SK-N-SH (cell line): Measurements from ENCODE around the gene TEKTIP1. TPM values are rescaled to one million over a fixed set of nuclear protein-coding genes. Genes with fewer than 3 reads are reported as not detected.
"Not testable (repeated sequence)": the region's sequence is repeated elsewhere in the genome, so short reads cannot be mapped to it uniquely, and the experiment has no call there.

Experiments
- CTCF ChIA-PET: fragments of 300-600, 350-600 bp; formaldehyde crosslinking; extraction: SDS; loops from one replicate; lab custom pipeline; 2021; lab: Yijun Ruan, JAX
- POLR2A ChIA-PET: fragments of 350-600 bp; sonication (Branson Sonifier 250); formaldehyde crosslinking; extraction: SDS; loops from one replicate; lab custom pipeline; 2020; ENCODE audit warnings: antibody characterized with exemption, inconsistent platforms; lab: Yijun Ruan, JAX
- DNase-seq: peaks from one replicate; pipeline ENCODE4 v3.0.0; 2012
- H2AFZ ChIP-seq: fragments of 200-600 bp; sonication (generic); 2 replicates; pipeline ENCODE4 v1.8.1; 2016; ENCODE audit warnings: antibody characterized with exemption, mild to moderate bottlenecking, low read depth
- H3F3A ChIP-seq: fragments of 200-600 bp; sonication (generic); replicated peaks from 2 replicates; pipeline ENCODE3; 2016; ENCODE audit warnings: antibody characterized with exemption, mild to moderate bottlenecking; ENCODE audit not compliant: insufficient read depth
- H3K27ac ChIP-seq, 2 experiments: fragments of 200-500 bp in 1 of 2; fragments of 200-600 bp in 1 of 2; sonication (Bioruptor generic) in 1 of 2; sonication (generic), shearing (Covaris generic) in 1 of 2; 2 replicates each; pipeline versions ENCODE4 v1.5.1 to v1.6.1; 2014 to 2016; ENCODE audit warnings: low read depth in 2 of 2, inconsistent platforms in 1 of 2, low read length in 1 of 2, mild to moderate bottlenecking in 1 of 2, mixed read lengths in 1 of 2
- H3K27me3 ChIP-seq: fragments of 200-600 bp; sonication (generic), shearing (Covaris generic); 2 replicates; pipeline ENCODE4 v1.6.1; 2016; ENCODE audit warnings: mixed run types; ENCODE audit not compliant: insufficient read depth
- H3K36me3 ChIP-seq, 2 experiments: fragments of 200-500 bp in 1 of 2; fragments of 200-600 bp in 1 of 2; sonication (Bioruptor generic) in 1 of 2; sonication (generic) in 1 of 2; replicated peaks in 1 of 2; 2 replicates each; pipeline versions ENCODE3 to v1.5.1; 2014 to 2016; ENCODE audit warnings: low read length in 1 of 2, mild to moderate bottlenecking in 1 of 2; ENCODE audit not compliant: insufficient read depth in 2 of 2, control insufficient read depth in 1 of 2
- H3K4me1 ChIP-seq, 2 experiments: fragments of 200-500 bp in 1 of 2; fragments of 200-600 bp in 1 of 2; sonication (Bioruptor generic) in 1 of 2; sonication (generic), shearing (Covaris generic) in 1 of 2; 2 replicates each; pipeline versions ENCODE4 v1.5.1 to v1.6.1; 2014 to 2016; ENCODE audit warnings: low read depth in 1 of 2, low read length in 1 of 2, mixed run types in 1 of 2; ENCODE audit not compliant: insufficient read depth in 2 of 2, control insufficient read depth in 1 of 2
- H3K4me2 ChIP-seq: fragments of 200-600 bp; sonication (generic), shearing (Covaris generic); 2 replicates; pipeline ENCODE4 v1.6.1; 2017; ENCODE audit warnings: mixed run types
- H3K4me3 ChIP-seq, 2 experiments: fragments of 200-500 bp in 1 of 2; fragments of 200-600 bp in 1 of 2; sonication (Bioruptor generic) in 1 of 2; sonication (generic), shearing (Covaris generic) in 1 of 2; 2 replicates each; pipeline versions ENCODE4 v1.5.1 to v1.8.1; 2014 to 2016; ENCODE audit warnings: low read depth in 2 of 2, inconsistent platforms in 1 of 2, low read length in 1 of 2, mild to moderate bottlenecking in 1 of 2, mixed read lengths in 1 of 2, moderate library complexity in 1 of 2
- H3K79me2 ChIP-seq: fragments of 200-600 bp; sonication (generic); 2 replicates; pipeline ENCODE4 v1.8.1; 2017; ENCODE audit warnings: mild to moderate bottlenecking; ENCODE audit not compliant: insufficient read depth
- H3K9ac ChIP-seq: fragments of 200-600 bp; sonication (generic); 2 replicates; pipeline ENCODE4 v1.6.1; 2017; ENCODE audit warnings: mixed run types
- H3K9me2 ChIP-seq: fragments of 200-600 bp; sonication (generic); 2 replicates; pipeline ENCODE4 v1.6.1; 2017; ENCODE audit warnings: mixed run types
- H3K9me3 ChIP-seq: fragments of 200-600 bp; sonication (generic); 2 replicates; pipeline ENCODE4 v1.6.1; 2017; ENCODE audit warnings: mixed run types, mild to moderate bottlenecking, moderate library complexity
- H4K20me1 ChIP-seq: fragments of 200-600 bp; sonication (generic); 2 replicates; pipeline ENCODE4 v1.6.1; 2017; ENCODE audit warnings: mild to moderate bottlenecking, mixed run types; ENCODE audit not compliant: insufficient read depth
- ELF1 ChIP-seq: IDR thresholded peaks from 2 replicates; pipeline ENCODE4 v1.4.0; 2012
- EZH2phosphoT487 ChIP-seq: fragments of 200-600 bp; sonication (generic); IDR thresholded peaks from 2 replicates; pipeline ENCODE4 v1.6.1; 2017; ENCODE audit warnings: low read depth, mixed run types, mild to moderate bottlenecking, antibody characterized with exemption, moderate library complexity, borderline replicate concordance
- FOSL2 ChIP-seq: IDR thresholded peaks from 2 replicates; pipeline ENCODE4 v1.4.0; 2012; ENCODE audit warnings: low read depth, mild to moderate bottlenecking, moderate library complexity, borderline replicate concordance
- FOXJ3 ChIP-seq: sonication (generic); formaldehyde crosslinking; IDR thresholded peaks from 2 replicates; pipeline ENCODE4 v1.5.1; 2020; ENCODE audit warnings: mild to moderate bottlenecking, missing genetic modification reagents
- GATA2 ChIP-seq: sonication (generic); formaldehyde crosslinking; IDR thresholded peaks from 2 replicates; pipeline ENCODE4 v1.5.0; 2020; ENCODE audit warnings: mild to moderate bottlenecking, missing genetic modification reagents
- JUND ChIP-seq: IDR thresholded peaks from 2 replicates; pipeline ENCODE4 v1.4.0; 2012
- MEF2A ChIP-seq: IDR thresholded peaks from 2 replicates; pipeline ENCODE4 v1.4.0; 2012; ENCODE audit warnings: low read depth, borderline replicate concordance
- NFIC ChIP-seq: IDR thresholded peaks from 2 replicates; pipeline ENCODE4 v1.4.0; 2012; ENCODE audit warnings: borderline replicate concordance
- POLR2AphosphoS5 ChIP-seq: IDR thresholded peaks from 2 replicates; pipeline ENCODE4 v1.6.1; 2012; ENCODE audit warnings: low read depth, low read length
- RAD21 ChIP-seq: IDR thresholded peaks from 2 replicates; pipeline ENCODE4 v1.6.1; 2012; ENCODE audit warnings: mild to moderate bottlenecking, low read length
- TEAD4 ChIP-seq: IDR thresholded peaks from 2 replicates; pipeline ENCODE4 v1.4.0; 2012; ENCODE audit warnings: mild to moderate bottlenecking, borderline replicate concordance; ENCODE audit not compliant: insufficient read depth
- YY1 ChIP-seq: IDR thresholded peaks from 2 replicates; pipeline ENCODE4 v1.4.0; 2012; ENCODE audit warnings: low read depth, mild to moderate bottlenecking
- WGBS: methylation state at CpG from one replicate; pipeline ENCODE4 v1.1.6; 2017; ENCODE audit warnings: low lambda C conversion rate; 5-methylcytosine and 5-hydroxymethylcytosine counted together
- polyA plus RNA-seq, 3 experiments: library from polyadenylated mRNA; depleted of rRNA; stranded (reverse); fragments of >200 nt; gene quantifications; 2 replicates each; pipeline ENCODE4 v1.2.3, GENCODE V29; 2012
- TF ChIP-seq, protein P1 (sequence below): IDR thresholded peaks from 2 replicates; pipeline ENCODE4 v1.4.0; 2012; ENCODE audit warnings: low read depth, borderline replicate concordance
- TF ChIP-seq, protein P2 (sequence below): fragments of 200-600 bp; sonication (generic); IDR thresholded peaks from 2 replicates; pipeline ENCODE4 v1.6.1; 2017; ENCODE audit warnings: antibody characterized with exemption, mild to moderate bottlenecking, moderate library complexity
- TF ChIP-seq, protein P3 (sequence below): IDR thresholded peaks from 2 replicates; pipeline ENCODE4; 2012
- TF ChIP-seq, protein P4 (sequence below): IDR thresholded peaks from 2 replicates; pipeline ENCODE4 v1.4.0; 2012; ENCODE audit warnings: low read depth, borderline replicate concordance
- TF ChIP-seq, protein P5 (sequence below): IDR thresholded peaks from 2 replicates; pipeline ENCODE4 v1.6.1; 2012; ENCODE audit warnings: mild to moderate bottlenecking, low read depth, low read length, moderate library complexity

TEKTIP1 gene
- polyA plus RNA-seq, 1 of the 3 experiments (the other 2 are of a cell fraction), result 0.12 TPM

DNA sequence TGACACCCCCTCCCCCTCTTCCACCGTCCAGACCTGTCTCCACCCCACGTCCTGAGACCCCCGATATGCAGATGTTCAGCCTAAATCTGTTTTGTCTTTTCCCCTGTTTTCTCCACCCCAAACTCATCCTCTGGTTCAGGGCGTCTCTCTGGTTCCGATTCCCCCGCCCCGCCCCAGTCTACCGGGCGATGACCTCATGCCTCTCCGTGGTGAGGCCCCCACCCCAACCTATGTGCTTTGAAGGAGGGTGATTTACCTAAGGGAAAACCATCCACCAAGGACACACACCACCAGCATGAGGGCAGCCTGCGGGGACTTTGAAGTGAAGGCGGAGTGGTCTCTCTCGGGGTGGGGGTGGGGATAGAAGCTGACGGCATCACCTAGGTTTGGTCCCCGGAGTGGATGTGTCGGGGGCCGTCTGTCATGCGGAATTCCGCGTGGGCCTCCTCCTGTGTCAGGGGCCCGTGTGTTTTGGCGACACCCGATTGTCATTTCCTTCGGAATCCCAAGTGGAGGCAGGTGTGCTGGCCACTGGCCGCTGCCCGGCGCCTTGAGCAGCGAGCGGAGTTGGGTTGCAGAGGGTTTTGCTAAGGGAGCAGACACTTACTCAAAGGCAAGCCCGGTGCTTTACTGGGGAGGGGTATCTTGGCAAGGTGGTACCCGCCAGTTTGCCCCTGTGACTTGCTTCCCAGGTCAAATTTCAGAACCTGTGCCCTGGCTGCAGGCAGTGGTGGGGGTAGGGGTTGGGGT is 31.4 kb upstream of the TEKTIP1 start:
- no peak for TF ChIP-seq EZH2phosphoT487
- TF ChIP-seq, protein P1, sequence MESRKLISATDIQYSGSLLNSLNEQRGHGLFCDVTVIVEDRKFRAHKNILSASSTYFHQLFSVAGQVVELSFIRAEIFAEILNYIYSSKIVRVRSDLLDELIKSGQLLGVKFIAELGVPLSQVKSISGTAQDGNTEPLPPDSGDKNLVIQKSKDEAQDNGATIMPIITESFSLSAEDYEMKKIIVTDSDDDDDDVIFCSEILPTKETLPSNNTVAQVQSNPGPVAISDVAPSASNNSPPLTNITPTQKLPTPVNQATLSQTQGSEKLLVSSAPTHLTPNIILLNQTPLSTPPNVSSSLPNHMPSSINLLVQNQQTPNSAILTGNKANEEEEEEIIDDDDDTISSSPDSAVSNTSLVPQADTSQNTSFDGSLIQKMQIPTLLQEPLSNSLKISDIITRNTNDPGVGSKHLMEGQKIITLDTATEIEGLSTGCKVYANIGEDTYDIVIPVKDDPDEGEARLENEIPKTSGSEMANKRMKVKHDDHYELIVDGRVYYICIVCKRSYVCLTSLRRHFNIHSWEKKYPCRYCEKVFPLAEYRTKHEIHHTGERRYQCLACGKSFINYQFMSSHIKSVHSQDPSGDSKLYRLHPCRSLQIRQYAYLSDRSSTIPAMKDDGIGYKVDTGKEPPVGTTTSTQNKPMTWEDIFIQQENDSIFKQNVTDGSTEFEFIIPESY, result no peak
- no peak for TF ChIP-seq JUND
- TF ChIP-seq MEF2A, result no peak
- TF ChIP-seq, protein P2, sequence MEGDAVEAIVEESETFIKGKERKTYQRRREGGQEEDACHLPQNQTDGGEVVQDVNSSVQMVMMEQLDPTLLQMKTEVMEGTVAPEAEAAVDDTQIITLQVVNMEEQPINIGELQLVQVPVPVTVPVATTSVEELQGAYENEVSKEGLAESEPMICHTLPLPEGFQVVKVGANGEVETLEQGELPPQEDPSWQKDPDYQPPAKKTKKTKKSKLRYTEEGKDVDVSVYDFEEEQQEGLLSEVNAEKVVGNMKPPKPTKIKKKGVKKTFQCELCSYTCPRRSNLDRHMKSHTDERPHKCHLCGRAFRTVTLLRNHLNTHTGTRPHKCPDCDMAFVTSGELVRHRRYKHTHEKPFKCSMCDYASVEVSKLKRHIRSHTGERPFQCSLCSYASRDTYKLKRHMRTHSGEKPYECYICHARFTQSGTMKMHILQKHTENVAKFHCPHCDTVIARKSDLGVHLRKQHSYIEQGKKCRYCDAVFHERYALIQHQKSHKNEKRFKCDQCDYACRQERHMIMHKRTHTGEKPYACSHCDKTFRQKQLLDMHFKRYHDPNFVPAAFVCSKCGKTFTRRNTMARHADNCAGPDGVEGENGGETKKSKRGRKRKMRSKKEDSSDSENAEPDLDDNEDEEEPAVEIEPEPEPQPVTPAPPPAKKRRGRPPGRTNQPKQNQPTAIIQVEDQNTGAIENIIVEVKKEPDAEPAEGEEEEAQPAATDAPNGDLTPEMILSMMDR, result no peak
- TF ChIP-seq, protein P3, sequence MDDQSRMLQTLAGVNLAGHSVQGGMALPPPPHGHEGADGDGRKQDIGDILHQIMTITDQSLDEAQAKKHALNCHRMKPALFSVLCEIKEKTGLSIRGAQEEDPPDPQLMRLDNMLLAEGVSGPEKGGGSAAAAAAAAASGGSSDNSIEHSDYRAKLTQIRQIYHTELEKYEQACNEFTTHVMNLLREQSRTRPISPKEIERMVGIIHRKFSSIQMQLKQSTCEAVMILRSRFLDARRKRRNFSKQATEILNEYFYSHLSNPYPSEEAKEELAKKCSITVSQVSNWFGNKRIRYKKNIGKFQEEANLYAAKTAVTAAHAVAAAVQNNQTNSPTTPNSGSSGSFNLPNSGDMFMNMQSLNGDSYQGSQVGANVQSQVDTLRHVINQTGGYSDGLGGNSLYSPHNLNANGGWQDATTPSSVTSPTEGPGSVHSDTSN, result no peak
- TF ChIP-seq, protein P4, sequence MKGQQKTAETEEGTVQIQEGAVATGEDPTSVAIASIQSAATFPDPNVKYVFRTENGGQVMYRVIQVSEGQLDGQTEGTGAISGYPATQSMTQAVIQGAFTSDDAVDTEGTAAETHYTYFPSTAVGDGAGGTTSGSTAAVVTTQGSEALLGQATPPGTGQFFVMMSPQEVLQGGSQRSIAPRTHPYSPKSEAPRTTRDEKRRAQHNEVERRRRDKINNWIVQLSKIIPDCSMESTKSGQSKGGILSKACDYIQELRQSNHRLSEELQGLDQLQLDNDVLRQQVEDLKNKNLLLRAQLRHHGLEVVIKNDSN, result no peak
- TF ChIP-seq, protein P5, sequence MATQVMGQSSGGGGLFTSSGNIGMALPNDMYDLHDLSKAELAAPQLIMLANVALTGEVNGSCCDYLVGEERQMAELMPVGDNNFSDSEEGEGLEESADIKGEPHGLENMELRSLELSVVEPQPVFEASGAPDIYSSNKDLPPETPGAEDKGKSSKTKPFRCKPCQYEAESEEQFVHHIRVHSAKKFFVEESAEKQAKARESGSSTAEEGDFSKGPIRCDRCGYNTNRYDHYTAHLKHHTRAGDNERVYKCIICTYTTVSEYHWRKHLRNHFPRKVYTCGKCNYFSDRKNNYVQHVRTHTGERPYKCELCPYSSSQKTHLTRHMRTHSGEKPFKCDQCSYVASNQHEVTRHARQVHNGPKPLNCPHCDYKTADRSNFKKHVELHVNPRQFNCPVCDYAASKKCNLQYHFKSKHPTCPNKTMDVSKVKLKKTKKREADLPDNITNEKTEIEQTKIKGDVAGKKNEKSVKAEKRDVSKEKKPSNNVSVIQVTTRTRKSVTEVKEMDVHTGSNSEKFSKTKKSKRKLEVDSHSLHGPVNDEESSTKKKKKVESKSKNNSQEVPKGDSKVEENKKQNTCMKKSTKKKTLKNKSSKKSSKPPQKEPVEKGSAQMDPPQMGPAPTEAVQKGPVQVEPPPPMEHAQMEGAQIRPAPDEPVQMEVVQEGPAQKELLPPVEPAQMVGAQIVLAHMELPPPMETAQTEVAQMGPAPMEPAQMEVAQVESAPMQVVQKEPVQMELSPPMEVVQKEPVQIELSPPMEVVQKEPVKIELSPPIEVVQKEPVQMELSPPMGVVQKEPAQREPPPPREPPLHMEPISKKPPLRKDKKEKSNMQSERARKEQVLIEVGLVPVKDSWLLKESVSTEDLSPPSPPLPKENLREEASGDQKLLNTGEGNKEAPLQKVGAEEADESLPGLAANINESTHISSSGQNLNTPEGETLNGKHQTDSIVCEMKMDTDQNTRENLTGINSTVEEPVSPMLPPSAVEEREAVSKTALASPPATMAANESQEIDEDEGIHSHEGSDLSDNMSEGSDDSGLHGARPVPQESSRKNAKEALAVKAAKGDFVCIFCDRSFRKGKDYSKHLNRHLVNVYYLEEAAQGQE, result no peak
- no peak for TF ChIP-seq YY1
- no peak for TF ChIP-seq GATA2
- no peak for TF ChIP-seq TEAD4
- TF ChIP-seq POLR2AphosphoS5, result no peak
- TF ChIP-seq ELF1, result no peak
- TF ChIP-seq NFIC, result no peak
- TF ChIP-seq RAD21, result no peak
- TF ChIP-seq FOSL2, result no peak
- TF ChIP-seq FOXJ3, result no peak
- POLR2A ChIA-PET, result interaction anchor here (1.4 kb wide), 1 partner anchor 12 kb away, joined by 3 read pairs; no protein-coding TSS in a partner anchor
- Histone ChIP-seq H3K9ac (peak overlapping the region; percentile 87), H2AFZ (no peak overlapping the region), H3K4me1 (peaks cover 11% of the 10 kb centered on the region in 2 experiments; a peak in 2 of 4 replicates), H3K27me3 (no peaks in the 10 kb centered on the region), H3K79me2 (peaks cover 64% of the 10 kb centered on the region), H3K9me3 (no peaks in the 10 kb centered on the region), H3F3A (peaks cover 16% of the 10 kb centered on the region), H3K27ac (peak overlapping the region in 1 of 2 experiments; percentile 16; a peak in 2 of 4 replicates), H3K4me2 (peak overlapping the region; percentile 93), H3K36me3 (peaks cover 0 to 7% of the 10 kb centered on the region in 2 experiments), H3K9me2 (no peaks in the 10 kb centered on the region), H4K20me1 (peaks cover 49% of the 10 kb centered on the region), H3K4me3 (peak overlapping the region; percentile 69 to 71)
- WGBS, result 25% methylated on average over 13 of the region's 31 CpGs
- CTCF ChIA-PET, result interaction anchor here (1.7 kb wide), 1 partner anchor 32 kb away, joined by 3 read pairs; the partner anchor contains the start of gene TEKTIP1
- peak; percentile 55 for DNase-seq

DNA sequence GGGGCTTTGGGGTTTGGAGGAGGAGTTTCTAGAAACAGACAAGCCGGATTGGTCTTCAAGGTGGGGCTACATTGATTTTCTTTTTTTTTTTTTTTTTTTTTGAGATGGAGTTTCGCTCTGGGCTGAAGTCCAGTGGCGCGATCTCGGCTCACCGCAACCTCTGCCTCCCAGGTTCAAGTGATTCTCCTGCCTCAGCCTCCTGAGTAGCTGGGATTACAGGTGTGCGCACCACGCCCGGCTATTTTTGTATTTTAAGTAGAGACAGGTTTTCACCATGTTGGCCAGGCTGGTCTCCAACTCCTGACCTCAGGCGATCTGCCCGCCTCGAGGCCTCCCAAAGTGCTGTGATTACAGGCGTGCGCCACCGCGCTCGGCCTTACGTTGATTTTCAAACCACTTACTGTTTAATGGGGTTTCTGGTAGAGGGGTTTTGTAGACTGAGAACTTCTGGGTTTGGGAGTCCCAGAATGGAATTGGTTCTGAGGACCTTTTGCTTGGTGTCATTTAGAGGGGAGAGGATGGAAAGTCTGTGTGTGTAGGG is 30.8 kb upstream of the TEKTIP1 start:
- H3K27ac ChIP-seq, H3K9ac ChIP-seq, H3K27me3 ChIP-seq, H3K9me2 ChIP-seq, H3K9me3 ChIP-seq, CTCF ChIA-PET, H3K4me3 ChIP-seq, POLR2A ChIA-PET, H3K36me3 ChIP-seq, H2AFZ ChIP-seq: not testable (repeated sequence)
- peaks cover 56% of the 10 kb centered on the region for H4K20me1 ChIP-seq
- H3F3A ChIP-seq, result peaks cover 16% of the 10 kb centered on the region
- peak; percentile 64 for DNase-seq
- H3K4me2 ChIP-seq, result peak overlapping the region; percentile 7; the same call in 1 of the 2 replicates
- WGBS, result 97% methylated on average over 18 of the region's 18 CpGs
- peaks cover 11% of the 10 kb centered on the region in 2 experiments; a peak in 2 of 4 replicates for H3K4me1 ChIP-seq
- H3K79me2 ChIP-seq, result peaks cover 71% of the 10 kb centered on the region
